GM20000 (cell line): ENCODE results near the gene KIF18B.

Experiments used
- DNase-seq: peaks from one replicate; pipeline ENCODE4 v3.0.0; 2012; ENCODE audit warnings: low spot score
- CTCF ChIP-seq: IDR thresholded peaks from 2 replicates; pipeline ENCODE4 v1.5.1; 2012; ENCODE audit warnings: mild to moderate bottlenecking, control low read depth; ENCODE audit errors: extremely low read depth, missing control alignments

Gene KIF18B

DNA sequence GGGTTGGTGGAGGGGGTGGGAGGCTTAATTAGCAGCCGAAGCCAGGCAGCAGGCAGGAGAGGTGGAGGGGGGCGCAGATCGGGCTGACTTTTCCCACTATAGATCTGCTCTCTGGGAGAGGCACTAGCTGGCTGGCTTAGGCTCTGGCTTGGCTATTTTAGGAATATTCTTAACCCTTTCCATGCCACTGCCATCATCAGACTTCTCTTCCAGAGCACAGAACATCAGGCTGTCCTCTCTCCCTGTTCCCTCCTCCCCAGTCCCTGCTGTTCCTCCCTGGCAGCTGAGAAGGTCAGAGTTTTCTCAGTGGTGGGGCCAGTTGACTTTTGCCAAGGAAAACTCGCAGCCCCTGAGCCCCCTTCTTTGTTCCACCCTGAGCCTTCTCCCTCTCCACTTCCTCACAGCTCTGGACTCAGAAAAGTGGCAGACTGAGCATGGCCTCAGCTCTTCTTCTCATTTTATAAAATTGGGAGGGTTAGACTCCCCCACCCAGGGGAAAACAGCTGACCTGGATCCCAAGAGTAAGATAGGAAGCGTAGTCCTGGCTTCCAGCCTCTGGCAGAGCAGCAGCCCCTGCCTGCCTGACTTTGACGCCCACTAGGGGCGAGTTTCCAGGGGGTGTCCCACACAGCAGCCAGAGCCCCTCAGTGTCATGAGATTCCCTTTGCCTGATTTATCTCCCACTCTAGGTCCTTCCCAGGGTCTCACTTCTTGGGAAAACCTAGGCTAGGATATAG, 30.4 kb upstream of the KIF18B start:
- no peak for DNase-seq
- no peak for TF ChIP-seq CTCF

DNA sequence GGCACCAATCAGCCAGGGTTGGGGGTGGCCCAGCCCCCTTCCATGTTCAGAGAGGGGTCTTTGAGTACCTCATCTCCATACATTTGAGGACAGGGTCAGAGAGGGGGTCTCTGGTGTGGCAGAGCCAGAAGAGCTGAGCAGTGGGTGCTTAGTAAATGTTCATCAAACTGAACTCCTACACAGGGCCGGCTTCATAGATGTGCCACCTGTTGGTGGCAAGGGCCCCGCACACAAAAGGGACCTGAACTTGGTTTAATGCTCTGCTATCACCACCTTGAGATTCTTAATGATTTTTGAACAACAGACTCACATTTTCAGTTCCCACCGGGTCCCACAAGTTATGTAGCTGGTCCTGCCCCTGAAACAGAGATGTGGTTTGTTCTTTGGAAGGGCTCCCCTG, 29.5 kb upstream of the KIF18B start:
- TF ChIP-seq CTCF: no peak
- DNase-seq: no peak

DNA sequence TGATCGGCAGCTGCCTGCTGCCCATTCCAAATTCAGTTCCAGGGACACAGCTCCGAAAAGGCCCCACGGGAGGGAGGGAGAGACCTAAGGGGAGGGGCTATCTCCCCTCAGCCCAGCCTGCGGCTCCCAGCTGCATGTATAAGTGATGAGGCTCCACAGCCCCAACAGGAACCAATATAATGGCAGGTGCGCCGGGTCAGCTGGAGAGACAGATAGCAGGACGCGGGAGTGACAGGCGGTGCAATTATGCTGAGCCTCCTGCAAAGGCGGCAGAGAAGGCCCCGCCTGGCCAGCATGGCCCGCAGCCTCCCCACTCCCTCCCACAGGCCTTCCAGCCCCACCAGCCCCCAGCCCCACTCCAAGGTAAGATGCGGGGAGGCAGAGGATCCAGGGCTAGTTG, 28.6 kb upstream of the KIF18B start:
- TF ChIP-seq CTCF: no peak
- no peak for DNase-seq

GRCh38 chr17:44972953-44973352, 25.4 kb upstream of the KIF18B start:
- DNase-seq: no peak
- TF ChIP-seq CTCF: no peak

GRCh38 chr17:44971776-44972483, 24.4 kb upstream of the KIF18B start:
- DNase-seq: no peak
- no peak for TF ChIP-seq CTCF

- DNase-seq: no peak
- TF ChIP-seq CTCF: no peak
These were observed 22.7 kb upstream of the KIF18B start for GRCh38 chr17:44970136-44970741.

GRCh38 chr17:44969144-44969780, 21.7 kb upstream of the KIF18B start:
- no peak for TF ChIP-seq CTCF
- no peak for DNase-seq
